B cell (primary cell): ENCODE measurements around the gene IKZF2.

Source experiments
- CTCF ChIP-seq: fragments of 200-600 bp; IDR thresholded peaks from one replicate; pipeline ENCODE4 v1.8.0; 2022; ENCODE audit warnings: antibody characterized with exemption, mild to moderate bottlenecking
- EZH2 ChIP-seq: IDR thresholded peaks from 2 replicates; pipeline ENCODE4 v1.6.1; 2012; ENCODE audit warnings: borderline replicate concordance, low read depth, mild to moderate bottlenecking, moderate library complexity, low read length; ENCODE audit not compliant: insufficient read depth, poor library complexity, severe bottlenecking

DNA sequence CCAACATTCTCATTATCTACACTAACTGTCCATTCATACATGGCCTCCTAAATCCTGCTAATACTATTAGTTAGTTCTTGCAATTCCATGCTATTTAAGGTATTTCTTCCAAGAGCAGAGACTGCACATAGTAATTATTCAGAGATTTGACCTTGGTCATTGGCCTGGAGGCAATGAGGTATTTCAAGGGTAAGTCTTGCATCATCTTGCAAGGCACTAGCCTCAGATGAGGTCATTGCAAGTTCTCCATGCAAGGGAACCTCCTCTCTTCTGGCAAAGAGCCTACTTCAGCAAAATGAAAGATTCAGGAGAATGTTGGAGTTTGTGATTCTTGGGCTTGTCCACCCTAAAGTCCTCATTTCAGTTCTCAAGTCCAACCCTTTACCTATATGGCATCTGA, 48.5 kb upstream of the IKZF2 start:
- no peak for TF ChIP-seq EZH2
- no peak for TF ChIP-seq CTCF
